HL-60 (cell line): Measurements from ENCODE around the gene ERH.

Experiments
- GABPA ChIP-seq: IDR thresholded peaks from 2 replicates; pipeline ENCODE4 v1.6.1; 2012; ENCODE audit warnings: low read depth
- POLR2AphosphoS5 ChIP-seq: IDR thresholded peaks from 2 replicates; pipeline ENCODE4 v1.6.1; 2012; ENCODE audit warnings: low read depth
- SPI1 ChIP-seq: IDR thresholded peaks from 2 replicates; pipeline ENCODE4 v1.6.1; 2012; ENCODE audit warnings: low read depth, mild to moderate bottlenecking, borderline replicate concordance
- TF ChIP-seq, protein P1 (sequence below): IDR thresholded peaks from one replicate; pipeline ENCODE4 v1.5.1; 2011; ENCODE audit warnings: low read length, control low read depth, inconsistent platforms; ENCODE audit not compliant: insufficient read depth
- TF ChIP-seq, protein P2 (sequence below): IDR thresholded peaks from 2 replicates; pipeline ENCODE4 v1.6.1; 2012; ENCODE audit warnings: low read depth; ENCODE audit not compliant: insufficient replicate concordance

DNA sequence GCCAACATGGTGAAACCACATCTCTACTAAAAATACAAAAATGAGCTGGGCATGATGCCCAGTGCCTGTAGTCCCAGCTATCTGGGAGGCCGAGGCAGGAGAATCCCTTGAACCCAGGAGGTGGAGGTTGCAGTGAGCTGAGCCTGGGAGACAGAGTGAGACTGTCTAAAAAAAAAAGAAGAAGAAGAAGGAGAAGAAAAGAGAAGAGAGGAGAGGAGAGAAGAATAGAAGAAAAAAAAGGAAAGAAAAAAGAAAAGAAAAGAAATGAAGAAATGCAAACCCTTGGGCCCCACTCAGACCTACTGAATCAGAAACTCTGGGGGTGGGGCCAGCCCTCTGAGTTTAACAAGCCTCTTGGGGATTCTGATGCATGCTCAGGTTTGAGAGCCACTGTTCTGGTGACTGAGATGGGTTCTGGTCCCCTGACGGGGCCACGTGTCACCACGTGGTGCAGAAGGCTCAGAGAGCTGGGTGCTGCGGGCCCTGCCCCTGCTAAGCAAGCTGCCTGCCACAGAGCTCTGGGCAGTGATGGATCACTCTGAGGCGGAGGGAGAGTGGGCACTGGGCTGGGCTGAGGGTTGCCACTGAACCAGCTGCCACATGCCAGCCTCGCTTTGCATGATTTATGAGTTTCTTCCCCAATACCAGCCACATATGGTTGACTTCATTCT, 37.5 kb downstream of the ERH start:
- TF ChIP-seq, protein P1, sequence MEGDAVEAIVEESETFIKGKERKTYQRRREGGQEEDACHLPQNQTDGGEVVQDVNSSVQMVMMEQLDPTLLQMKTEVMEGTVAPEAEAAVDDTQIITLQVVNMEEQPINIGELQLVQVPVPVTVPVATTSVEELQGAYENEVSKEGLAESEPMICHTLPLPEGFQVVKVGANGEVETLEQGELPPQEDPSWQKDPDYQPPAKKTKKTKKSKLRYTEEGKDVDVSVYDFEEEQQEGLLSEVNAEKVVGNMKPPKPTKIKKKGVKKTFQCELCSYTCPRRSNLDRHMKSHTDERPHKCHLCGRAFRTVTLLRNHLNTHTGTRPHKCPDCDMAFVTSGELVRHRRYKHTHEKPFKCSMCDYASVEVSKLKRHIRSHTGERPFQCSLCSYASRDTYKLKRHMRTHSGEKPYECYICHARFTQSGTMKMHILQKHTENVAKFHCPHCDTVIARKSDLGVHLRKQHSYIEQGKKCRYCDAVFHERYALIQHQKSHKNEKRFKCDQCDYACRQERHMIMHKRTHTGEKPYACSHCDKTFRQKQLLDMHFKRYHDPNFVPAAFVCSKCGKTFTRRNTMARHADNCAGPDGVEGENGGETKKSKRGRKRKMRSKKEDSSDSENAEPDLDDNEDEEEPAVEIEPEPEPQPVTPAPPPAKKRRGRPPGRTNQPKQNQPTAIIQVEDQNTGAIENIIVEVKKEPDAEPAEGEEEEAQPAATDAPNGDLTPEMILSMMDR = no peak
- TF ChIP-seq POLR2AphosphoS5 (no peak), SPI1 (no peak), GABPA (no peak)
- TF ChIP-seq, protein P2, sequence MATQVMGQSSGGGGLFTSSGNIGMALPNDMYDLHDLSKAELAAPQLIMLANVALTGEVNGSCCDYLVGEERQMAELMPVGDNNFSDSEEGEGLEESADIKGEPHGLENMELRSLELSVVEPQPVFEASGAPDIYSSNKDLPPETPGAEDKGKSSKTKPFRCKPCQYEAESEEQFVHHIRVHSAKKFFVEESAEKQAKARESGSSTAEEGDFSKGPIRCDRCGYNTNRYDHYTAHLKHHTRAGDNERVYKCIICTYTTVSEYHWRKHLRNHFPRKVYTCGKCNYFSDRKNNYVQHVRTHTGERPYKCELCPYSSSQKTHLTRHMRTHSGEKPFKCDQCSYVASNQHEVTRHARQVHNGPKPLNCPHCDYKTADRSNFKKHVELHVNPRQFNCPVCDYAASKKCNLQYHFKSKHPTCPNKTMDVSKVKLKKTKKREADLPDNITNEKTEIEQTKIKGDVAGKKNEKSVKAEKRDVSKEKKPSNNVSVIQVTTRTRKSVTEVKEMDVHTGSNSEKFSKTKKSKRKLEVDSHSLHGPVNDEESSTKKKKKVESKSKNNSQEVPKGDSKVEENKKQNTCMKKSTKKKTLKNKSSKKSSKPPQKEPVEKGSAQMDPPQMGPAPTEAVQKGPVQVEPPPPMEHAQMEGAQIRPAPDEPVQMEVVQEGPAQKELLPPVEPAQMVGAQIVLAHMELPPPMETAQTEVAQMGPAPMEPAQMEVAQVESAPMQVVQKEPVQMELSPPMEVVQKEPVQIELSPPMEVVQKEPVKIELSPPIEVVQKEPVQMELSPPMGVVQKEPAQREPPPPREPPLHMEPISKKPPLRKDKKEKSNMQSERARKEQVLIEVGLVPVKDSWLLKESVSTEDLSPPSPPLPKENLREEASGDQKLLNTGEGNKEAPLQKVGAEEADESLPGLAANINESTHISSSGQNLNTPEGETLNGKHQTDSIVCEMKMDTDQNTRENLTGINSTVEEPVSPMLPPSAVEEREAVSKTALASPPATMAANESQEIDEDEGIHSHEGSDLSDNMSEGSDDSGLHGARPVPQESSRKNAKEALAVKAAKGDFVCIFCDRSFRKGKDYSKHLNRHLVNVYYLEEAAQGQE = no peak
